ENCODE data around the gene ZPR1. TPM values are rescaled to one million over a fixed set of nuclear protein-coding genes. Genes with fewer than 3 reads are reported as not detected.
A peak's percentile ranks its signal among the peaks of the same experiment; 100 is the strongest.

Gene ZPR1
- total RNA-seq, 1 experiment from 2014 or later, result 29.6 TPM

DNA sequence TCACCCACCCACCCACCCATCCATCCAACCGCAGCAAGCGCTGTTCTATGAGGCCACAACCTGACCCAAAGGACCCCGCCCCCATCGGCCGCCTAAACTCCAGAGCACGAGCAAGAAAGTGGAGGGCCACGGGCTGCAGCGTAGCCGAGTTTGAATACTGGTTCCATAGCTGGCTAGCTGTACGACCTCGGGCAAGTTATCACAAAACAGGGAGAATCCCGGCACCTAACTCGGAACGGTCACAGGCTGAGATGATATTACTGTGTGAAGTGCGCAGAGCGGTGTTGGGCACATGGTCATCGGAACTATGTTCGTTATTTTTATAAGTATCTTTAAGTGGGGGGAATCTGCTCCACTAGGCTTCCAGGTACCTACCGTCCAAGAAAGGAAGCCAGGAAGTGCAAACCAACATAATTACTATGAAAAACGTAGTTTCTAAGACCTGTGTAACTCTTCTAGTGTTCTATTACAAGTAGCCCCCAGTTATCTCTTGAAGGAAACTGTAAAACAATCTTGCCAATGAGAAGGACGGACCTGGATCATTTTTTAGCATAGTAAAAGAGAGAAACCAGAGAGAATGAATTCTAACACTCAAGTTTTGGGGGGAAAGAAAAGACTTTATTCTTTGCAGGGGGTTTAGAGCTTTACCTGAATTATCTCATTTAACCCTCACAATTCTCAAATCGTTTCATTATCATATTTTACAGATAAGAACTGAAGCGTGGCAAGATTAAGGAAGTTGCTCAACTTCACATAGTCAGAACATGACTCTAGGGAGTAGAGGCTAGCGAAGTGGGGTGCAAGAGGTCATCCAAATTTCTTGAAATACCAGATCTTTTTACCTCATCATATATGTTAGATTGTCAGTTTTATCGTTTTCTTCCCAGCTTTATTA lies 14.4 kb downstream of the ZPR1 start:
- peak overlapping the region; percentile 84 for H3K4me2 ChIP-seq
- intact Hi-C loops (cut with micrococcal nuclease; ENCODE audit: unreplicated experiment), result loop anchor here (1.0 to 5.0 kb wide), 2 partner anchors 334 to 453 kb away; no protein-coding TSS in a partner anchor
- peak overlapping the region; percentile 67 for H3K27ac ChIP-seq
- TF ChIP-seq, protein P1, sequence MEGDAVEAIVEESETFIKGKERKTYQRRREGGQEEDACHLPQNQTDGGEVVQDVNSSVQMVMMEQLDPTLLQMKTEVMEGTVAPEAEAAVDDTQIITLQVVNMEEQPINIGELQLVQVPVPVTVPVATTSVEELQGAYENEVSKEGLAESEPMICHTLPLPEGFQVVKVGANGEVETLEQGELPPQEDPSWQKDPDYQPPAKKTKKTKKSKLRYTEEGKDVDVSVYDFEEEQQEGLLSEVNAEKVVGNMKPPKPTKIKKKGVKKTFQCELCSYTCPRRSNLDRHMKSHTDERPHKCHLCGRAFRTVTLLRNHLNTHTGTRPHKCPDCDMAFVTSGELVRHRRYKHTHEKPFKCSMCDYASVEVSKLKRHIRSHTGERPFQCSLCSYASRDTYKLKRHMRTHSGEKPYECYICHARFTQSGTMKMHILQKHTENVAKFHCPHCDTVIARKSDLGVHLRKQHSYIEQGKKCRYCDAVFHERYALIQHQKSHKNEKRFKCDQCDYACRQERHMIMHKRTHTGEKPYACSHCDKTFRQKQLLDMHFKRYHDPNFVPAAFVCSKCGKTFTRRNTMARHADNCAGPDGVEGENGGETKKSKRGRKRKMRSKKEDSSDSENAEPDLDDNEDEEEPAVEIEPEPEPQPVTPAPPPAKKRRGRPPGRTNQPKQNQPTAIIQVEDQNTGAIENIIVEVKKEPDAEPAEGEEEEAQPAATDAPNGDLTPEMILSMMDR (conservative IDR thresholded peaks at IDR 0.05), result no peak
- TF ChIP-seq EZH2 (IDR thresholded peaks at IDR 0.05; ENCODE audit: low read depth), result no peak
- CTCF ChIA-PET, result interaction anchor here (1.2 kb wide), 1 partner anchor 62 kb away, joined by 5 read pairs; no protein-coding TSS in a partner anchor
- H3K4me1 ChIP-seq (replicated peaks; ENCODE audit: insufficient read depth), result peaks cover 32% of the 10 kb centered on the region
- no peaks in the 10 kb centered on the region for H3K27me3 ChIP-seq (ENCODE audit: insufficient read depth, low read depth)
- H3K4me3 ChIP-seq, result peak overlapping the region; percentile 91
- no peaks in the 10 kb centered on the region for H3K9me2 ChIP-seq (ENCODE audit: insufficient read depth)
- peaks cover 28% of the 10 kb centered on the region for H3F3A ChIP-seq (ENCODE audit: insufficient read depth, low read depth)
- DNase-seq, result peak in 1 of 2 experiments; percentile 79
- H4K20me1 ChIP-seq (ENCODE audit: insufficient read depth), result no peaks in the 10 kb centered on the region
- POLR2A ChIA-PET (ENCODE audit: unreplicated experiment), result interaction anchor here (0.5 to 0.6 kb wide), 2 partner anchors 144 to 399 kb away, joined by 3 to 5 read pairs; no protein-coding TSS in a partner anchor
- peak overlapping the region; percentile 80 for H2AFZ ChIP-seq
- H3K36me3 ChIP-seq (ENCODE audit: low read depth), result peaks cover 23% of the 10 kb centered on the region; the same call in 1 of the 2 replicates
- TSS peak; percentile 93 for BruUV-seq (replicated peaks)
- H3K79me2 ChIP-seq (ENCODE audit: low read depth), result peaks cover 25% of the 10 kb centered on the region
- no peaks in the 10 kb centered on the region for H3K9me3 ChIP-seq (ENCODE audit: insufficient read depth, low read depth)

DNA sequence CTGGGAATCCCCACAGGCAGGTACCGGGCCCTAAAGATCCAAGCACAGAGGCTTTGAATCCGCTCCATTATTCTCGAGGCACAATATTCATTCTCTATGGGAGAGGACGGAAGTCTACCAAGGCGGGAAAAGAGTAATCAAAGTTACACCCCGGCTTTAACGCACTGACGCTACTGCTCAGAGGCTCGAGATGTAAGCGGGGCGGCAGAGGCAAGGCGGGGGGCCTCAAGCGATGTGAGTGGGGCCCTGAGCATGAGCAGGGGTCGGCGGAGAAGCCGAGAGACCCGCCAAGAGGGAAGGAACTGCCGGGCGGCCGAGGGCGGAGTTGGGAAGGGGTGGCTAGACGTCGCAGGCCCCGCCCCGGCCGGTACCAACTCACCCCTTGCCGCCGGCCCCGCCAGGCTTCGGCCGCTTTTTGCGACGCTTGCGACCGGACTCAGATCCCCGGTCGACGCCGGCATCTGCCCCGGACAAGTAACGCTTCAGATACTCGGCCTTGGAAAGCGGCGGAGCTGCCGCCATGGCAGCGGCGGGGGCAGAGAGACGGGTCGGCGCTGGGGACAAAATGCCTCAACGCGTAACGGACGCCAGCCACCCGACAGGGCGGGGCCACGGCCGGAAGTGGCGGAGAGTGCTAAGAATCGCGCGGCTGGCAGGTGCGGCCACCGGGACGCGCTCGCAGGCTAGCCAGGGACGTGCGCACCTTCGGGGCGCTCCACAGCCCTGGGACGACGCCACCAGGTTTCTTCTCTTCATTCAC lies 15.2 kb downstream of the ZPR1 start, which contains the start of gene BUD13:
BUD13 (minus strand) TSS at position 545 of the 760 bp plus-strand sequence; CDS start at position 522, 23 bp downstream.
- Histone ChIP-seq H3F3A (ENCODE audit: insufficient read depth, low read depth) (peaks cover 25% of the 10 kb centered on the region), H3K27me3 (ENCODE audit: insufficient read depth, low read depth) (no peaks in the 10 kb centered on the region), H4K20me1 (ENCODE audit: insufficient read depth) (no peaks in the 10 kb centered on the region), H3K4me3 (peak within 1 kb of the TSS; percentile 91), H3K4me2 (peak within 1 kb of the TSS; percentile 100), H3K27ac (peak within 1 kb of the TSS; percentile 69), H2AFZ (peak within 1 kb of the TSS; percentile 90), H3K4me1 (replicated peaks; ENCODE audit: insufficient read depth) (peaks cover 32% of the 10 kb centered on the region), H3K9me3 (ENCODE audit: insufficient read depth, low read depth) (no peaks in the 10 kb centered on the region), H3K9me2 (ENCODE audit: insufficient read depth) (no peaks in the 10 kb centered on the region), H3K79me2 (ENCODE audit: low read depth) (peaks cover 25% of the 10 kb centered on the region), H3K36me3 (ENCODE audit: low read depth) (peaks cover 24% of the 10 kb centered on the region)
- CTCF ChIA-PET, result interaction anchor here (0.8 to 1.2 kb wide), 2 partner anchors 23 to 63 kb away, joined by 3 to 5 read pairs; no protein-coding TSS in a partner anchor
- DNase-seq, result peak; percentile 76 to 90
- TF ChIP-seq, protein P1 (conservative IDR thresholded peaks at IDR 0.05), result no peak
- TF ChIP-seq EZH2 (IDR thresholded peaks at IDR 0.05; ENCODE audit: low read depth), result no peak
- TSS peak; percentile 57 for BruUV-seq (replicated peaks)
- intact Hi-C loops (cut with micrococcal nuclease; ENCODE audit: unreplicated experiment), result loop anchor here (1.0 to 5.0 kb wide), 2 partner anchors 335 to 454 kb away; no protein-coding TSS in a partner anchor
- POLR2A ChIA-PET (ENCODE audit: unreplicated experiment), result no interaction called here

DNA sequence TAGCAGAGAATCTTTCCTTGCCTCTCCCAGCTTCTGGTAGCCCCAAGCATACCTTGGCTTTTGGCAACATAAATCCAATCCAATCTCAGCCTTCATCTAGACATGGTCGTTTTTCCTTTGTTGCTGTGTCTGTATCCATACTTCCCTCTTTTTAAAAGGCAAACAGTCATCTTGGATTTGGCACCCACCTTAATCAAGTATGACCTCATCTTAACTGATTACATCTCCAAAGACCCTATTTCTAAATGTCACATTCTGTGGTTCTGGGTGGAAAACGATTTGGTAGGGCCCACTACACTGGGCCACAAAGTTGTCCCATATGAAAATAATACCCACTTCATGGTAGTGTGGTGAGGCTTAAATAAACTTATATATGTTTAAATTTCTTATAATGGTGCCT lies 15.9 kb downstream of the ZPR1 start:
- Histone ChIP-seq H3F3A (ENCODE audit: insufficient read depth, low read depth) (peaks cover 22% of the 10 kb centered on the region), H3K27ac (peak overlapping the region; percentile 69), H3K9me3 (ENCODE audit: insufficient read depth, low read depth) (no peaks in the 10 kb centered on the region), H4K20me1 (ENCODE audit: insufficient read depth) (no peaks in the 10 kb centered on the region), H3K36me3 (ENCODE audit: low read depth) (peaks cover 24% of the 10 kb centered on the region), H3K4me1 (replicated peaks; ENCODE audit: insufficient read depth) (peaks cover 32% of the 10 kb centered on the region), H3K27me3 (ENCODE audit: insufficient read depth, low read depth) (no peaks in the 10 kb centered on the region), H3K79me2 (ENCODE audit: low read depth) (peaks cover 25% of the 10 kb centered on the region), H2AFZ (peak overlapping the region; percentile 90), H3K9me2 (ENCODE audit: insufficient read depth) (no peaks in the 10 kb centered on the region), H3K4me3 (peak overlapping the region; percentile 91), H3K4me2 (peak overlapping the region; percentile 100)
- TF ChIP-seq EZH2 (IDR thresholded peaks at IDR 0.05; ENCODE audit: low read depth), result no peak
- TF ChIP-seq, protein P1 (conservative IDR thresholded peaks at IDR 0.05), result no peak
- ChIA-PET POLR2A (ENCODE audit: unreplicated experiment) (no interaction called here), CTCF (interaction anchor here (0.8 kb wide), 1 partner anchor 24 kb away, joined by 3 read pairs; no protein-coding TSS in a partner anchor)
- BruUV-seq (replicated peaks), result no TSS peak
- intact Hi-C loops (cut with micrococcal nuclease; ENCODE audit: unreplicated experiment), result loop anchor here (5.0 kb wide), 1 partner anchor 335 kb away; no protein-coding TSS in a partner anchor
- no peak for DNase-seq

Measured in PC-9 (cell line).